Measurements from ENCODE around the gene RTN1. TPM values are rescaled to one million over a fixed set of nuclear protein-coding genes. Genes with fewer than 3 reads are reported as not detected.

The RTN1 gene
- total RNA-seq, 1 donor from 2014 or later: 0.79 TPM

DNA sequence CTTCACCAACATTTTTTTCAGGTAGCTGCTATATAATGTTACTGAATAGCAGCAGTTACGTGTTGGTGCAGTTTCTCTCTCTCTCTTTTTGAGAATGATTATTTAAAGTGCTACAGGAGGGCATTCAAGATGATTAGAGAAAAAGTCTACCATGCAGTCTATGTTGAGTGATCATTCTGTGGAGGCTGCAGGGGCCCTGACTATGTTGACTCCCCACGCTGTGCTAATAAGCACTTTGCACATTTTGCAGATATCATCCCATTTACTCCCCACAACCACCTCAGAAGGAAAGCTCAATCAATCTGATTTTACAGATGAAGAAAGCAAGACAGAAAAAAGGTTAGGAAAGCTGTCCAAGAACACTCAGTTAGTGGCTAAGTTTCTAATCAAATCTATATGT is 87.8 kb downstream of the RTN1 start:
- DNase-seq (ENCODE audit: low read depth): no peak
- no peak for TF ChIP-seq CTCF (IDR thresholded peaks at IDR 0.05; ENCODE audit: insufficient read depth, low read length, poor library complexity, severe bottlenecking)
- H3K27me3 ChIP-seq (ENCODE audit: control insufficient read depth, insufficient read depth, low read length): no peaks in the 10 kb centered on the region
- H3K4me3 ChIP-seq (ENCODE audit: low read depth, low read length): no peak overlapping the region
- H3K36me3 ChIP-seq (ENCODE audit: control insufficient read depth, insufficient read depth, low read length): no peaks in the 10 kb centered on the region

GRCh38 chr14:59777006-59777579 is 93.5 kb downstream of the RTN1 start:
- Histone ChIP-seq H3K4me3 (ENCODE audit: low read depth, low read length) (no peak overlapping the region), H3K36me3 (ENCODE audit: control insufficient read depth, insufficient read depth, low read length) (no peaks in the 10 kb centered on the region), H3K27me3 (ENCODE audit: control insufficient read depth, insufficient read depth, low read length) (no peaks in the 10 kb centered on the region)
- no peak for TF ChIP-seq CTCF (IDR thresholded peaks at IDR 0.05; ENCODE audit: insufficient read depth, low read length, poor library complexity, severe bottlenecking)
- DNase-seq (ENCODE audit: low read depth): no peak

- no peak for TF ChIP-seq CTCF (IDR thresholded peaks at IDR 0.05; ENCODE audit: insufficient read depth, low read length, poor library complexity, severe bottlenecking)
- Histone ChIP-seq H3K4me3 (ENCODE audit: low read depth, low read length) (no peak overlapping the region), H3K36me3 (ENCODE audit: control insufficient read depth, insufficient read depth, low read length) (no peaks in the 10 kb centered on the region), H3K27me3 (ENCODE audit: control insufficient read depth, insufficient read depth, low read length) (no peaks in the 10 kb centered on the region)
- no peak for DNase-seq (ENCODE audit: low read depth)
Observed at GRCh38 chr14:59776468-59776867, 94.1 kb downstream of the RTN1 start.

DNA sequence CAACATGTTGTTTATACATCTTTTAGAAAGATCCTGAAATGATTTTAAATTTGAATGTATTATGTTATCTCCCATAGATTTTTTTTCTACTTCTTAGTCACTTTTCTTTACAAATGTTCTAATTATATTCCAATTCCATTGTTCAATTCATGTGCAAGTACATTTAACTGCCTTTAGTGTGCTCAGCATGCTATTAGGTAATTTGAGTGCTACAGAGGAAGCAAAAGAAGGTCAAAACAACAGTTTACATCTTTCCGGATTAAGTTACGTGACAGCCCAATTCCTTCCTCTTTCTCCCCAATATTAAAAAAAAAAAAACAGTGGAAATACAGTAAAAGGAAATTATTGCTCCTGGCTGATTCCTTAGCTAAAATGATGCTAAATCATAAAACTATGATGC is 98.3 kb downstream of the RTN1 start:
- Histone ChIP-seq H3K36me3 (ENCODE audit: control insufficient read depth, insufficient read depth, low read length) (no peaks in the 10 kb centered on the region), H3K27me3 (ENCODE audit: control insufficient read depth, insufficient read depth, low read length) (no peaks in the 10 kb centered on the region), H3K4me3 (ENCODE audit: low read depth, low read length) (no peak overlapping the region)
- no peak for DNase-seq (ENCODE audit: low read depth)
- TF ChIP-seq CTCF (IDR thresholded peaks at IDR 0.05; ENCODE audit: insufficient read depth, low read length, poor library complexity, severe bottlenecking): no peak

- Histone ChIP-seq H3K36me3 (ENCODE audit: control insufficient read depth, insufficient read depth, low read length) (no peaks in the 10 kb centered on the region), H3K27me3 (ENCODE audit: control insufficient read depth, insufficient read depth, low read length) (no peaks in the 10 kb centered on the region), H3K4me3 (ENCODE audit: low read depth, low read length) (no peak overlapping the region)
- no peak for TF ChIP-seq CTCF (IDR thresholded peaks at IDR 0.05; ENCODE audit: insufficient read depth, low read length, poor library complexity, severe bottlenecking)
- no peak for DNase-seq (ENCODE audit: low read depth)
Observed at GRCh38 chr14:59771577-59771976, 99.0 kb downstream of the RTN1 start.

DNA sequence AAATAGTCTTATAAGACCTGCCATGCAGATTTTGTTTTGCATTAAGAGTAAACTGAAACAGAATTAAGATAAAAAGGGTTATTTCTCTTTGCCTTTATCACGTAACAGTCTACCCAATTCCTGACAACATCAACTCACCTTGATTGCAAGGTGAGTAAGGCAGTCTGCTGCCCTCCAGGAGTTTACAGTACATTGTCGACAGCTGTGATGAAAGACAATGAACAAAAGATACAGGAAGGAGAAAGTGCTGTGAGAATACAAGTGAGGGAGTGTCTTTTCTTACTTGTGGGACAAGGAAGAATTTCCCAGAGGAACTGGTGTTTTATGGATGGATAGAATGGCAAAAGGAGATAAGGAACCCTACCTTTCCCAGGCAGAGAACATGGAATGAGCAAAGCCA is 101.0 kb downstream of the RTN1 start:
- no peak for TF ChIP-seq CTCF (IDR thresholded peaks at IDR 0.05; ENCODE audit: insufficient read depth, low read length, poor library complexity, severe bottlenecking)
- H3K27me3 ChIP-seq (ENCODE audit: control insufficient read depth, insufficient read depth, low read length): no peaks in the 10 kb centered on the region
- DNase-seq (ENCODE audit: low read depth): no peak
- no peak overlapping the region for H3K4me3 ChIP-seq (ENCODE audit: low read depth, low read length)
- no peaks in the 10 kb centered on the region for H3K36me3 ChIP-seq (ENCODE audit: control insufficient read depth, insufficient read depth, low read length)

Measured in kidney epithelial cell (primary cell).